NCI-H2107 treated with DMSO at 0.1 percent for 48 hours (cell line): ENCODE data around the gene LY6G6C.

Experiments used
- DNase-seq: peaks from one replicate; lab custom pipeline; 2025; ENCODE audit not compliant: unreplicated experiment; lab: John Stamatoyannopoulos, UW

The LY6G6C gene

DNA sequence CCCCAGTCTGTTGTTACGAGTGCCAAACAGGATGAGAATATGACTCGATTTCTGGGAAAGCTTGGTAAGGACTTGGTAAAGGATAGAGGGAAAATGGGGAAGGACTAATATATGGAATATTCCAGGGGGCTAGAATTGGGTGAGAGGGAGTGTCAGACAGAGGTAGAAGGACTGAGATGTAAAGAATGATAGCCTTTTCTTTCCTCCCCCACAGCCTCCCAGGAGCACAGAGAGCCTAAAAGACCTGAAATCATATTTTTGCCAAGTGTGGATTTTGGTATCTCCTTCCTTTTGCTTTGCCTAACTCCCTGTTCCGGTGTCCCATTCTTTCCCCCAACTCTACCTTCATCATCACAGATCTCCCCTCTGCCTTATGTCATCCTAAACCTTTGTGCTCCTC is 21.3 kb upstream of the LY6G6C start:
- DNase-seq: no peak

DNA sequence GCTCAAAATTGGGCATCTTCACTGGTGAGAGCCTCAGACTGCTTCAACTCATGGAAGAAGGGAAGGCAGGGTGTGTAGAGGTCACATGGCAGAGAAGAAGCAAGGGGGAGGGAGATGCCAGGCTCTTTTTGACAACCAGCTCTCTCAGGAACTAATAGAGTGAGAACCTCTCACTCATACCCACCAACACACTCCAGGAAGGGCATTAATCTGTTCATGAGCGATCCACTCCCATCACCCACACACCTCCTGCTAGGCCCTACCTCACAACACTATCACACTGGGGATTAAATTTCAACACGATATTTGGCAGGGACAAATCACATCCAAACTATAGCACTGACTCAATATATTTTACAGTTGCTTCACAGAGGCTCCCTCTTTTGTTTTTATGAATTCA is 20.3 kb upstream of the LY6G6C start:
- no peak for DNase-seq

- DNase-seq: no peak
Observed at GRCh38 chr6:31740397-31741223, 19.1 kb upstream of the LY6G6C start.

DNA sequence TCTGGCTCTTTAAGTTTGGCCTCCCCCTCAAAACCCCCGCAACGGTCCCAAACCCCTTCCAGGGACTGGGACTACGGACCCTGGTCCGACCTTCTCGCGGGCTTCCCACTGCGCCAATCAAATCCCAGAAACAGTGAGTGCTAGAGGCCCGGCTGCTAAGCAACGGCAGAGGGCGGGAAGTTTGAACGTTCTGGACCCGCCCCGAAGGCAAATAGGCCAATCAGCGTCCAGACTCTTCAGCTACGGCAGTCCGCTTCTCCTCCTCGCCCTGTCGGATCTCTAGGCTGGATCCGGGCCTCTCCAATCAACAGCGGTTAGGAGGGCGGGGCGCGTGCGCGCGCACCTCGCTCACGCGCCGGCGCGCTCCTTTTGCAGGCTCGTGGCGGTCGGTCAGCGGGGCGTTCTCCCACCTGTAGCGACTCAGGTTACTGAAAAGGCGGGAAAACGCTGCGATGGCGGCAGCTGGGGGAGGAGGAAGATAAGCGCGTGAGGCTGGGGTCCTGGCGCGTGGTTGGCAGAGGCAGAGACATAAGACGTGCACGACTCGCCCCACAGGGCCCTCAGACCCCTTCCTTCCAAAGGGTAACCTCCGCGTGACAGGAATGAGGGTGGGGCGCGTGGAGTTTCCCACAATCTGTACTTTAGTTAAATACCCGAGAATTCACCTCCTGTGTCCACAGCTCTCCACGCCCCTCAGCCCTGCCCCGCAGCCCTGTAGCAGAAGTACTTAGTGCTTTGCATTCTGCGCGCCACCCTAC is 18.3 kb upstream of the LY6G6C start, which contains the start of gene MSH5:
MSH5 (plus strand) TSS at position 367 of the 758 bp plus-strand sequence. CDS start 462 bp downstream, outside the sequence.
- DNase-seq: no peak

- no peak for DNase-seq
Observed at GRCh38 chr6:31737991-31738979, 16.7 kb upstream of the LY6G6C start.

DNA sequence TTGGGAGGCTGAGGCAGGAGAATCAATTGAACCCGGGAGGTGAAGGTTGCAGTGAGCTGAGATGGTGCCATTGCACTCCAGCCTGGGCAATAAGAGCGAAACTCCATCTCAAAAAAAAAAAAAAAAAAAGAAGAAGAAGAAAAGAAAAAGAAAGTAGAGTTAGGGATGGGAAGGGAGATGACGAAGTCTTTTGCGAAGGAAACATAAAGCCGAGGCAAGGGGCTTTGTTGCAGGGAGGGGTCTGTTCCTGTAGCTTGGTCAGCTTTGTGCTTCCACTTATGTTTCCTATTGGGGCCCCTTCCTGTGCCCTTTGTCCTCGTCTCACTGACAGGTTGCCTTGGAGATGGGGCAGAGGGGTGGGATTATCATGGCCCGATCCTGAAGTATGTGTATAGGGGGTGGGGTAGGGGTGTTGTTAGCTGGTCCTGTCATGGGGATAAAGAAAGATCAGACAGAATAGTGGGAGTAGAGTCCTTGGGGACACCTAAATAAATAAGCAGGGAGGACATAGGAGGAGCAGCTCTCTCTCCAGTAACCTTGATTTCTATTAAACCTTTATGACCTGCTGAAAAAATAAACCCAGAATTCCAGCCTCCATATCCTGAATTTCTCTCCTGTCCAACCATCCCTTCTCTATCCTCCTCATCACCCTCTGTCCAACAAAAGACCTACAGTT is 15.9 kb upstream of the LY6G6C start:
- no peak for DNase-seq

- no peak for DNase-seq
Observed at GRCh38 chr6:31736768-31737314, 15.3 kb upstream of the LY6G6C start.

DNA sequence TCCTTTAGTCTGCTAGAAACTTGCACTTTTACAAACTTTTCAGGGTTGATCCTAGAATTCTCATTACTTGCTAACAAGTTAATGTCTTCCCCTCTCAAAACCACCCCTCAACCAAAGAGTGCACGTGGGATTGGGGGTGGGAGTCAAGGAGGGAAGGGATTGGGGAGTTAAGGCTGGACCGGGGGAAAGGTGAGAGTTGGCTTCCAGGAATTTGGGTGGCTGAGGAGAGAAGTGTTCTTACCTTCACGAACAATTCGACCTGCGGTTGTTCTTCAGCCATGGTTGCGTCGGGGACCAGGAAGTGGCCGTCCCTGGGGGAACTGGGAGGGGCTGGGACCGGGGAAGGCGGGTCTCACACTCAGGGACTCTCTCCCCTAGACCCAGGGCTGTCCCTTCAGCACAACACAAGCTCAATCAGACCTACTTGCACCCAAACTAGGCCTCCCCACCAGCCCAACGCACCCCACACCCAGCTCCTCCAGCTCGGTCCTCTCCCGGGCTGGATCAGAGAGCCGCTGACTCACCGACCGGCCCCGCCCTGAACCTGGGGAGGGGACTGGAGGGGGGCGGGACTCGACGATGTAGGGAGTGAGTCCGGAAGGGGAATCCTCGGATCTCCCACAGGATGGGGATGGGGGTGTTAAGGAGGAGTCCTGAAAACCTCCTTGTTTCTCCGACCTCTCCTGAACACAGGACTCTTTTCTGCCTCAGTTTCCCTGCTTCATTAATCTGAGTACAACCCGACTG is 14.6 kb upstream of the LY6G6C start, which contains the start of gene CLIC1:
CLIC1 (minus strand) TSS at position 510 of the 747 bp plus-strand sequence; CDS start at position 280, 230 bp downstream.
- DNase-seq: no peak

GRCh38 chr6:31734821-31735406 is 13.4 kb upstream of the LY6G6C start:
- DNase-seq: no peak

DNA sequence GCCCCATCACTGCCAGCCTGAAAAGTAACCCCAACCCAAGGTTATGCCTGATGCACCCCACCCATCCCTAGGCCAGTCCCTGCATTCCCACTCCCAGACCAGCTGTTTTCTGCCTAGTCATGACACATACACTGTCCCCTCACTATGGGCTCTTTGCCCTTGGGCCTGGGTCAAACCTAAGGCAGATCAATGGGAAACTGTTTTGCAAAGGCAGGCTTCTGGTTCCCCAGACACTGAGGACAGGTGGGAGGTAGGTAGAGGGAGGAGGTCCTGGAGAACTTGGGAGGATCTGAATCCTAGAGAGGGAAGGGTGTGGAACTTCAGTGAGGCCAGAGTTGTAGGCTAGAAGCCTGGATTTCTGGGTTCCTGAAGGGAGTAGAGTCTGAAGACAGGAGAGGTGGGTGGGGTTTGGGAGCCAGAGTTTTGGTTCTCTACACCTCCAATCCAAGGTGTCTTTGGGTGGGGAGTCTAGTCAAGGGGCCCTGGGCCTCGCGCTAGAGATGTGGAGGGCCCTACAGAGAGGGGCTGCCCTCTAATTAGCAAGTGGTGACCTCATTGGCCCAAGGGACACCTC is 12.8 kb upstream of the LY6G6C start:
- DNase-seq: no peak

- DNase-seq: no peak
Observed at GRCh38 chr6:31733734-31734133, 12.2 kb upstream of the LY6G6C start.

DNA sequence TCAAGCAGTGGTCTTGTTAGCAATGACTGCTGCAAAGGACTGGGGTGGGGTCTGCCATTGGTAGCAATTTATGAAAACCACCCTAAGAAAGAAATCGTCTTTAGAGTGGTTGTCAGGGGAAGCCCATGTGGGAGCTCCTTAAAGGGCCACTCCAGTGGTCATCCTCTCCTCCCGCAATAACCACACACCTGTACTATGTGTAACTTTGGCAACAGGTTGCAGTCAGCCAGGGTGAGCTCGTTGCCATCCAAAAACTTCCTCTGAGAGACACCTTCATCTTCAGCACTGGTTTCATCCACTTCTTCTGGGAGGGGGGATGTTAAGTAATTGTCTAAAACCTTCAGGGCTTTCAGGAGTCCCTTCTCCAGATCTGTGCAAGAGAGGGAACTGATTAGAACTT is 10.5 kb upstream of the LY6G6C start:
- DNase-seq: no peak

GRCh38 chr6:31730631-31731086 is 9.1 kb upstream of the LY6G6C start:
- DNase-seq: no peak

- DNase-seq: no peak
Observed at GRCh38 chr6:31729979-31730630, 8.6 kb upstream of the LY6G6C start.

DNA sequence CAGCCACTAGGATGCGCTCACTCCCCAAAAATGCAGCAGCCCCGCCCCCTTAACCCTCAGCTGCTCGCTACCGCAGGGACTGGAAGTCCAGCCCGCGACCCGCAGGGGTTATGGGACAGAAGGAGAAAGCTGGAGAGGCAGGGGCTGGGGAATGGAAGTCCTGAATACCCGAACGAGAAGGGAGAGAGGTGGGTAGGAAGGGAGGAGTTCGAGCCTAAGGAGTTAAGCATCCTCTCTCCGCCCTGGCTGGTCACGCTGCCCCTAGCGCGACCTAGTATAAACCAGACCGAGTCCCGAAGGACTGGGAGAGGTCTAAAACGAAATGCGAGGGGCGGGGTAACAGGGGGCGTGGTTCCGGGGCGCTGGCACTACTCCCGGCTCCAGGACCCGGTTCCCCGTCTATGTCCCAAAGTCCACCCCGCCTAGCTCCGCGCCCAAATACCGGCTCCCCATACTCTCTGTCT is 8.0 kb upstream of the LY6G6C start:
- DNase-seq: no peak

DNA sequence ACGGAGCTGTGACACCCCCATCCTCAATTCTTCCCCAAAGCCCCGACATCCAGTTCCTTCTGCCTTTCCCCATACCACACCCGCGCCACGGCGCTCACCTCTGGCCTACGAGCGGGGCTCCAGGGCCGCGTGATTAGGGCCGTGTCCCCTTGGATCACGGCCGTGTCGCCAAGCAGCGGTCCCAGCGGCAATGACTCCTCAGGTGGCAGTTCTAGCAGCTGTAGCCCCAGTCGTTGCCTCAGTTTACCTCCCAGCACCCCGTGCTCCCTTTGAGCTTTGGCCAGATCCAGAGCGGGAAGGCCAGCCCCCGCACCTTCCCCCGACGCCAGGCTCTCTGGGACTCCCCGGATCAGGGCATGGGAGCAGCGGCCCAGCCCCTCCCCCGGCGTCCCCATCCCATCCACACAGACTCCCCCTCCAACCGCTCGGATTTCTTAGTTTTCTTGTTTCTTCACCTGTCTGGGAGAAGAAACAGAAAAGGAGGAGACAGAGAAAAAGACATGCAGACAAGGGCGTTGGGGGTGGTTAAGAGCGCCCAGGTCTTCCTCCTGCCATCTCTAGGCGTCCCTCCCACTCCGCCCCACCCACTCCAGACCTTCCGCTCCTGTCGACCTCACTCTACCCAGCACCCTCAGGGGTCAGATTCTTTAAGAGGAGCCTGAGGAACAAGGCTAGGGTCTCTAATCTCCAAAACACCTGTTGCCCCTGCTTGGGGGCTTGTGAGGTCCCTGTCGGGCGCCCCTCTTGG is 7.4 kb upstream of the LY6G6C start, which contains the start of gene DDAH2:
DDAH2 (minus strand) TSS at position 533 of the 748 bp plus-strand sequence; CDS start at position 395, 138 bp downstream.
- DNase-seq: no peak
